Measurements from ENCODE around the gene METTL22. TPM values are rescaled to one million over a fixed set of nuclear protein-coding genes. Genes with fewer than 3 reads are reported as not detected.

The METTL22 gene
- total and polyA plus RNA-seq, 2 donors (not counting 1 experiment from before 2014, with no cell fraction given), result 49.5 to 62.9 TPM

DNA sequence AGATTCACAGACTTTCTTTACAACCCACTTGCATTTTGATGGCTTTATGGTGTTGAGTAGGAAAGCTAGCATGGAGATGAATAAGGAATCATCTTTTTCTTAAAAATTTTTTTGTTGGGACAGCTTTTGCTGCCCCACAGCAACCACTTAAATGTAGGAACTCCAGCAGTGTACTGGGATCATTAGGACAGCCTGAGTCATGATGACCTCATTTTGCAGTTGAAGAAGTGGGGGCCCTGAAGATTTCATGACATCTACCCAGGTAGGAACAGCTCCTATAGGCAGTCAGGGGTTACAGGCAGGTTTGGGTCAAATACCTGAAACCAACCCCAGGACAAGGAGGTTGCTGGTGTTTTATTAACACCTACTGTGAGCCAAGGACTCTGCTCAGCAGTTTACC, 2.1 kb downstream of the METTL22 start:
- H3K4me1 Mint-ChIP-seq, result peaks cover 21% of the 10 kb centered on the region
- Histone ChIP-seq H3K36me3 (replicated peaks in 1 of 2; ENCODE audit: control extremely low read depth in 1 of 2, control insufficient read depth in 1 of 2, extremely low read depth in 1 of 2, insufficient read depth in 2 of 2, low read length in 1 of 2) (peaks cover 2 to 26% of the 10 kb centered on the region in 2 experiments), H3K4me2 (replicated peaks; ENCODE audit: low read depth, low read length, poor library complexity, severe bottlenecking) (no peak overlapping the region), H3K27me3 (replicated peaks in 1 of 4; ENCODE audit: control extremely low read depth in 1 of 4, control insufficient read depth in 3 of 4, insufficient read depth in 4 of 4, low read length in 3 of 4) (peaks cover 0 to 6% (median 0%) of the 10 kb centered on the region in 4 experiments), H3K27ac (ENCODE audit: low read length in 2 of 2) (no peak overlapping the region), H3K79me2 (ENCODE audit: control insufficient read depth, insufficient read depth, low read length) (peaks cover 52% of the 10 kb centered on the region), H2AFZ (ENCODE audit: insufficient read depth, low read depth, low read length, poor library complexity, severe bottlenecking) (no peak overlapping the region), H4K20me1 (ENCODE audit: control insufficient read depth, insufficient read depth, low read length, poor library complexity, severe bottlenecking) (peaks cover 21% of the 10 kb centered on the region), H3K9me3 (ENCODE audit: control extremely low read depth in 1 of 3, control insufficient read depth in 2 of 3, insufficient read depth in 1 of 3, low read length in 2 of 3) (peaks cover 0 to 2% (median 0%) of the 10 kb centered on the region in 3 donors), H3K9ac (ENCODE audit: low read length) (no peak overlapping the region), H3K4me1 (ENCODE audit: control insufficient read depth in 2 of 2, insufficient read depth in 2 of 2, low read length in 2 of 2) (peaks cover 12 to 15% of the 10 kb centered on the region in 2 donors), H3K4me3 (ENCODE audit: control extremely low read depth in 1 of 5, extremely low read depth in 1 of 5, insufficient read depth in 1 of 5, low read depth in 2 of 5, low read length in 4 of 5) (no peak overlapping the region)
- POLR2A ChIA-PET, result no interaction called here
- CTCF ChIA-PET, result no interaction called here
- intact Hi-C loops (cut with micrococcal nuclease), result loop anchor here (5.0 kb wide), 2 partner anchors 269 to 334 kb away; no protein-coding TSS in a partner anchor
- H3K27me3 Mint-ChIP-seq, result peaks cover 3% of the 10 kb centered on the region
- no peak for DNase-seq
- peak overlapping the region; percentile 41 for H3K4me3 Mint-ChIP-seq
- H3K9me3 Mint-ChIP-seq (ENCODE audit: insufficient read depth), result no peaks in the 10 kb centered on the region
- no peak overlapping the region for H3K27ac Mint-ChIP-seq
- ATAC-seq (ENCODE audit: low read depth), result no peak
- TF ChIP-seq EZH2 (IDR thresholded peaks at IDR 0.05; ENCODE audit: borderline replicate concordance, insufficient read depth, low read depth, low read length, poor library complexity, severe bottlenecking), result no peak
- TF ChIP-seq, protein P1, sequence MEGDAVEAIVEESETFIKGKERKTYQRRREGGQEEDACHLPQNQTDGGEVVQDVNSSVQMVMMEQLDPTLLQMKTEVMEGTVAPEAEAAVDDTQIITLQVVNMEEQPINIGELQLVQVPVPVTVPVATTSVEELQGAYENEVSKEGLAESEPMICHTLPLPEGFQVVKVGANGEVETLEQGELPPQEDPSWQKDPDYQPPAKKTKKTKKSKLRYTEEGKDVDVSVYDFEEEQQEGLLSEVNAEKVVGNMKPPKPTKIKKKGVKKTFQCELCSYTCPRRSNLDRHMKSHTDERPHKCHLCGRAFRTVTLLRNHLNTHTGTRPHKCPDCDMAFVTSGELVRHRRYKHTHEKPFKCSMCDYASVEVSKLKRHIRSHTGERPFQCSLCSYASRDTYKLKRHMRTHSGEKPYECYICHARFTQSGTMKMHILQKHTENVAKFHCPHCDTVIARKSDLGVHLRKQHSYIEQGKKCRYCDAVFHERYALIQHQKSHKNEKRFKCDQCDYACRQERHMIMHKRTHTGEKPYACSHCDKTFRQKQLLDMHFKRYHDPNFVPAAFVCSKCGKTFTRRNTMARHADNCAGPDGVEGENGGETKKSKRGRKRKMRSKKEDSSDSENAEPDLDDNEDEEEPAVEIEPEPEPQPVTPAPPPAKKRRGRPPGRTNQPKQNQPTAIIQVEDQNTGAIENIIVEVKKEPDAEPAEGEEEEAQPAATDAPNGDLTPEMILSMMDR (IDR thresholded peaks at IDR 0.05), result no peak

- peaks cover 21% of the 10 kb centered on the region for H3K4me1 Mint-ChIP-seq
- Histone ChIP-seq H3K4me2 (replicated peaks; ENCODE audit: low read depth, low read length, poor library complexity, severe bottlenecking) (no peak overlapping the region), H3K27ac (ENCODE audit: low read length in 2 of 2) (no peak overlapping the region), H3K4me1 (ENCODE audit: control insufficient read depth in 2 of 2, insufficient read depth in 2 of 2, low read length in 2 of 2) (peaks cover 12 to 15% of the 10 kb centered on the region in 2 donors), H2AFZ (ENCODE audit: insufficient read depth, low read depth, low read length, poor library complexity, severe bottlenecking) (no peak overlapping the region), H3K79me2 (ENCODE audit: control insufficient read depth, insufficient read depth, low read length) (peaks cover 60% of the 10 kb centered on the region), H3K4me3 (ENCODE audit: control extremely low read depth in 1 of 5, extremely low read depth in 1 of 5, insufficient read depth in 1 of 5, low read depth in 2 of 5, low read length in 4 of 5) (no peak overlapping the region), H3K9me3 (ENCODE audit: control extremely low read depth in 1 of 3, control insufficient read depth in 2 of 3, insufficient read depth in 1 of 3, low read length in 2 of 3) (peaks cover 0 to 2% (median 0%) of the 10 kb centered on the region in 3 donors), H3K27me3 (replicated peaks in 1 of 4; ENCODE audit: control extremely low read depth in 1 of 4, control insufficient read depth in 3 of 4, insufficient read depth in 4 of 4, low read length in 3 of 4) (no peaks in the 10 kb centered on the region), H3K9ac (ENCODE audit: low read length) (no peak overlapping the region), H3K36me3 (replicated peaks in 1 of 2; ENCODE audit: control extremely low read depth in 1 of 2, control insufficient read depth in 1 of 2, extremely low read depth in 1 of 2, insufficient read depth in 2 of 2, low read length in 1 of 2) (peaks cover 2 to 46% of the 10 kb centered on the region in 2 experiments), H4K20me1 (ENCODE audit: control insufficient read depth, insufficient read depth, low read length, poor library complexity, severe bottlenecking) (peaks cover 21% of the 10 kb centered on the region)
- intact Hi-C loops (cut with micrococcal nuclease), result no loop called here
- POLR2A ChIA-PET, result no interaction called here
- DNase-seq (no peak), ATAC-seq (ENCODE audit: low read depth) (no peak)
- no peak overlapping the region for H3K27ac Mint-ChIP-seq
- 98% methylated on average over 5 of the region's 10 CpGs for WGBS (ENCODE audit: insufficient coverage)
- H3K4me3 Mint-ChIP-seq, result no peak overlapping the region
- CTCF ChIA-PET, result no interaction called here
- no peak for TF ChIP-seq EZH2 (IDR thresholded peaks at IDR 0.05; ENCODE audit: borderline replicate concordance, insufficient read depth, low read depth, low read length, poor library complexity, severe bottlenecking)
- TF ChIP-seq, protein P1 (IDR thresholded peaks at IDR 0.05), result no peak
- H3K9me3 Mint-ChIP-seq (ENCODE audit: insufficient read depth), result no peaks in the 10 kb centered on the region
- no peaks in the 10 kb centered on the region for H3K27me3 Mint-ChIP-seq
Measured at GRCh38 chr16:8625491-8626087, 4.1 kb downstream of the METTL22 start.

All from B cell (primary cell).